DMS79 (cell line): Measurements from ENCODE around the gene ONECUT3.

Experiments
- DNase-seq: peaks from one replicate; lab custom pipeline; 2025; lab: John Stamatoyannopoulos, UW

ONECUT3 gene

DNA sequence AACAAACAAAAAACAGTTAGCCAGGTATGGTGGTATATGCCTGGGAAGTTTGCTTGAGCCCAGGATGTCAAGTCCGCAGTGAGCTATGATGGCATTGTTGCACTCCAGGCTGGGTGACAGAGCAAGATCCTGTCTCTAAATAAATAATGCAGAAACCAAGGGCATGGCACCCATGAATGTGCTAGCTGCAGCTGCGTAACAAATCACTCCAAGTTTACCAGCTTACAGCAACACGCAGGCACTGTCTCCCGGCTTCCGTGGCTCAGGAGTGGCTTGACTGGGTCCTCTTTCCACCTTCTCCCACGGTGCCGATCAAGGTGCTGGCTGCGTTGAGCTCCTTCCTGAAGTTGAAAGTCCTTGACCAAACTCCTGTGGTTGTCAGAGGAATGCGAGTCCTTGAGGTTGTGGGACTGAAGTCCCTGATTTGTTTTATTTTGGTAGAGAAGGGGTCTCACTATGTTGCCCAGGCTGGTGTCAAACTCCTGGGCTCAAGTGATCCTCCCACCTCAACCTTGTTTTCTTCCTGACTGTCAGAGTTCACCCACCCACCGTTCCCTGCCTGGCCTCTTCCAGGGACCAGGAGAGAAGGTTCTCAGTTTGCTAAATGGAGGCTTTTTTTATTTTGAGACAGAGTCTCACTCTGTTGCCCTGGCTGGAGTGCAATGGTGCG lies 13.2 kb upstream of the ONECUT3 start:
- DNase-seq, result no peak

DNA sequence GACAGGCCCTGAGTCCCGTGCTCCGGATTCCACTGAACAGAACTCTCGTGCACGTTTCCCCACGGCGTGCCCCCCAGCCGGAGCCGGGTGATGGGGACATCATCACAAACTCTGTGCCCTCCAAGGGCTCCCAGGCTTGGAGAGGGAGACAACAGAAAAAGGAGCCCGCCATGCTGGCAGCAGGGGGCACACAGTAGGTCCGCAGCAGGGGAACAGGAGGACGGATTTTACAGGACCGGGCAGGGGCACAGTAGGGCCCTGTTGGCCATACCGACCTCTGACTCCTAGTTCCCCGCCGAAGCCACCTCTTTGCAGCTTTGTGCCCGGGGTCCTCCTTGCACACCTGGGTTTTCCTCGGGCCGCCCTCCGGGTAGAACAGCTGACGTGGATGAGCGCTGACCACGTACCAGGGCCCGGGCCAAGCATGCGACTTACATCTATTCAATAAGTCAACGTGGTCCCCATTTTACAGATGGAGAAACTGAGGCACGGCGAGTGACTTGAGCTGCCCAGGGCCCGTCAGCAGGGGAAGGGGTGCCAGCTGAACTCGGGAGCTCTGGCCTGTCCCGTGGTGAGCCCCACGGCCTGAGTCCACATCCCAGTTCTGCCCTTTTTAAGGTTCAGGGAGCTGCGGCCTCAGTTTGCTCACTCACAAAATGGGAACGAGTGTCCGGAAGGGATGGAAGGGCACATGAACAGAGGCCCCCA lies 10.2 kb upstream of the ONECUT3 start:
- DNase-seq, result no peak

DNA sequence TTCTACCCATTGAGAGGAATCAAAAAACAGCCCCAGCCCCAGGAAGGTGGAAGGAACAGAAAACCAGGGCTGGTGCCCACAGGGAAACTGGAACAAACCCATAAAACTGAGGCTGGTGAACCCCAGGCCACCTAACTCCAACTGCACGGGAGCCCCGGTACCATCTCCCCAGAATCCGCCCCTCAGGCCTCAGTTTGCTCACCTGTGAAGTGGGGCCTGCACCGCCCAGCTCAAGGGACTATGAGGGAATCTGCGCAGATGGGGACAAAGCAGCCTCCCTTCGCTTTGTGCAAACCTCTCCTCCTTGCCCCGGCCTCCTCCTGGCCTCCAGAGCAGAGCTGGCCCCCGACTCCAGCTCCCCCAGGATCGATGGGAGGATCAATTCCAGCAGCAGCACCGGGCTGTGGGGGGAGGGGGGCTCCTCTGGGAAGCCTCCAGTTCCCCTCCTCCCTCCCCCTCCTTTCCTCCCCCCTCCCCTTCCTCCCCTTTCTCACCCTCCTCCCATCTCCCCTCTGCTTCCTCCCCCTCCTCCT lies 9.1 kb upstream of the ONECUT3 start:
- no peak for DNase-seq

DNA sequence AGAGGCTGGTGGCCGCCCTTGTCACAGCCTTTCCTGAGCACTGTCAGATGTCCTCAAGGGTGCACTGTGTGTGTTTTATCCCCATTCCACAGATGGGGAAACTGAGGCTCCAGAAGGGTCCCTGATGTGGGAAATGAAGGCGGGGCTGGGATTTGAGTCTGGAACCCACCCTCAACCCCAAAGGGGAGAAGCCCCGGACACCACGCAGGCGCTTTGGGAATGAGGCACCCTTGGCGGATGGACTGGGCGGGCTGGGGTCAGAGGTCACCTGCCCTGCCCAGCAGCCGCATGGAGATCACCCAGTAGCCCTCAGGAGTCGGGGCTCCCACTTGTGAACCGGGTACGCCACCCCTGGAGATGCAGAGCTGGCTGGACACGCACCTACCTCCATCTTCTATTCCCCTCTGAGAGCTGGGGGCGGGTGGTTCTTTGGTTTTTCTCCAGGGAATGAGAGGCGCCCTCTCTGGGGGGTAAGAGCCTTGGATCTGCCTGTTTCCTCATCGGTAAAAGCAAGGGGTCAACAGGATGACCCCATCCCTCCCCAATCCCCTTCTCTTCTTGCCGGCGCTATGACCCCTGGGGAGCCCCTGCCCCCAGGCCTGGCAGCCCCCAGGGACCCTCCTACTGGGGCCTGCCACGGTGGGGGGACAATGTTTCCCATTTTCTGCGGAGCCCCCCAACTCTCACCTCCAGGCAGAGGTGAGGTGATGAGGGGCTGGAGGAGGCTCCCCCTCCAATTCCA lies 8.3 kb upstream of the ONECUT3 start:
- DNase-seq, result no peak

DNA sequence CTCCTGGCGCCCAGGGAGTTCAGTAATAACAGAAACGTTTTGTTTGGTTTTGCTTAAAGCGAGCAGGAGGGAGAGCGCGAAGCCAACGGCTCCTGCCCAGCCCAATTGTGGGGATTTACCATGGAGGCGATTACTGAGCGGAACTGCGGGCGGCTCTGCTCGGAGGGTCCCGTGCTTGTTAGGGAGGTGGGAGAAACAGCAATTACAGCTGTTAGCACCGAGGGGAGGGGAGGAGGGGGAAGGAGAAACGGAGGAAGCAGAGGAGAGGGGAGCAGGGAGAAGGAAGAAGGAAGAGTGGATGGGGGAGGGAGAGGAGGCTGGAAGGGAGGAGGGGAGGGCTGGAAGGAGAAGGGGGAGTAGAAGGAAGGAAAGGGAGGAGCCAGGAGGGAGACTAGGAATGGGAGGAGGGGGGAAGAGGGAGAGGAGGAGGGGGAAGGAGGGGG lies 7.7 kb upstream of the ONECUT3 start:
- DNase-seq, result no peak

DNA sequence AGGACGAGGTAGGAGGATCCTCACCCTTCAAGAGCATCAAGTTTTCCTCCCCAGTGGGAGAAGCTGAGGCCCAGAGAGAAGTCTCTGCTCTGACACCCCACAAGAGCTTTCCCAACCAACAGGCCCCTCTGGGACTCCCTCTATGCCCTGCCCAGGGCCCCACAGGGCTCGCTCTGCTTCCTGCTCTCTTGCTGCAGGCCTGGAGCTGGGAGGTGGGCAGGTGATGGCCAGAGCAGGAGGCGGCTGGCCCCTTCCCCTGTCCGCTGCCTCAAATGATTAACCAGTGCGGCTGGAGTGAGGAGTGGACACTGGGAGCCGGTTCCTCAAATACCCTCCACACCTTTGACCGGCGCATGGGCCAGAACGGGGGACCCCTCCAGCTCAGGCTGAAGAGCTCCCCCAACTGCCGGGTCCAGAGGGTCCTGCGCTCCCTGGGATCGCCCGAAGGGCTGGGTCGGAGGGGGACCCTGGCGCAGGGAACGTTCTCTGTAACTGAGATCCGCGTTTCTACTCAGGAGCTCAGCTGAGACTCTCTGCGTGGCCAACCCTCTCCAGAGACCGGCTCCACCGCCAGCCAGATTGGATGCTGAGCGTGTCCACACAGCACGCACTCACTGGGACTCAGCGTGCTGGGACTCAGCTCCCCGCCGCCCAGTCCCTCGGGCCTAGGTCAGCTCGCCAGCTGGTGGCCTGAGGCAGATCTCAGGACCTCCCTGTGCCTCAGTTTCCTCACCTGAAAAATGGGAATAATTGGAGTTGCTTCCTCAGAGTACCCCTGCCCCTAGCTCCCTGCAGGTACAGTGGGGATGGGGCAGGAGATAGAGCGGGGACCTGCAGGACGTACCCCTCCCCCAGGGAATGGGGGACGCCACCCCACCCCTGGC lies 6.7 kb upstream of the ONECUT3 start:
- no peak for DNase-seq

DNA sequence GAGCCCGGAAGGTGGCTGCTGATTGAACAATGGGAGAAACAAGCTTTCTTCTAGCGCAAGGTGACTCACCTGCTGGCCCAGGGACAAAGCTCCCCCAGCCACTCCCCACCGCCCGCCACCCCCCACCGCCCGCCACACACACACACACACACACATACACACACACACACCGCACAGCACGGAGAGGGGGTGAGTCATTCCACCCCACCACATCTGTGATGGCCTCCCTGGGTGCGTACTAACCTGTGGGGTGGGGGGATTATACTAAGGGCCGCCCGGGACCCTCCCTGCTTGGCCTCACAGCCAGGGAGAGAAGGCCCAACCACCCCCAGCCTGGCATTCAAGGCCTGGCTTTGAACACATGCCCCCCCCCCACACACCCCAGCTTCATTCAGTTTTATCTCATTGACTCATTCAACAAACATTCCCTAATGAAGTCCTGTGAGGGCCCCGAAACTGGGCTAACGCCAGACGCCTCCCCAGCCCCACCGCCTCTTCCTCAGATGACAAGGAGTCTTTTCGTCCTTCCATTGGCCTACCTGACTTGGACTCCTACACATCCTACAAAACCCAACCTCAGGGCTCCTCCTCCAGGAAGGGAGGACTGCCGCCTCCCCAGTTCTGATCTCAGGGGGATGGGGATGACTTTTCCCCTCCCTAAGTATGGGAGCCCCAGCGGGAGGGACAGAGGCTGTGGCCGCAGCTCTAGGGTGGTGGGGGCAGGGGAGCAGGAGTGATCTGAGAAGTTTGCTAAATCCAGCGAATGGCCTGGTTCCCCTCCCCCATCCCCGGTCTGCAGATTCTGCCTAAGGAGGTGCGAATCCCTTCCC lies 5.8 kb upstream of the ONECUT3 start:
- DNase-seq, result no peak

DNA sequence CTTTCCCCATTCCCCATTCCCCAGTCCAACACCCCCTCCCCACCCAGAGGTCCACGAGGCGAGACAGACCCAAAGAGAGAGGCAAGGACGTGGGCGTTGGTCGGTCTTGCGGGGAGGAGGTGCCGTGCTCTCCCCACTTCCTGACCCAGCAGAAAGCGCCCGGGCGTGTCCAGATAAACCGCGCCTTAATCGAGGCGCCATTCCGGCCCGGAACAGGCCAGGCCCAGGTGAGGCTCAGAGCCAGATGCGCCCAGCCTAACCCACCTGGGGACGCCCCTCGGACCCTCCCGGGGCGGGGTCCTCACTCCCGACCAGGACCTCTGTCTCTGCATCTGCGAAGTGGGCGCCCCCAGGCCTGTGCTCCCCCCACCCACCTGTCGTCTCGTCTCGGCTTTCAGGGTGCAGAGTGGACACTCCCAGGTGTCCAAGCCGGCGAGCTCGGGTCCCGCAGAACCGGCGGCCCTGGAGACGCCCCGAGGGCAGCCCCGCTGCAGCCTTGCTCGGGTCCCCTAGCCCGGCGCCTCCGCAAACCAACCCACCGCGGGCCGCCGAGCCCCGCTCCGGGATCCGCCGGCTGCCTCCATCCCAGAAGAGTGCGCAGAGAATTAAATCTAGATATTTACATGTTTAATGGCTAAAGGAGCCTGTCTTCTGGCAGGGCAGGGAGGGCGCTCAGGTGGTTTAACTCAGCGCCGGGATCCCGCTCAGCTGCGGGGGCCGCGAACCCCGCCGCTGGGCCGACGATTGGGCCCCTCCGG lies 5.0 kb upstream of the ONECUT3 start:
- DNase-seq, result no peak

DNA sequence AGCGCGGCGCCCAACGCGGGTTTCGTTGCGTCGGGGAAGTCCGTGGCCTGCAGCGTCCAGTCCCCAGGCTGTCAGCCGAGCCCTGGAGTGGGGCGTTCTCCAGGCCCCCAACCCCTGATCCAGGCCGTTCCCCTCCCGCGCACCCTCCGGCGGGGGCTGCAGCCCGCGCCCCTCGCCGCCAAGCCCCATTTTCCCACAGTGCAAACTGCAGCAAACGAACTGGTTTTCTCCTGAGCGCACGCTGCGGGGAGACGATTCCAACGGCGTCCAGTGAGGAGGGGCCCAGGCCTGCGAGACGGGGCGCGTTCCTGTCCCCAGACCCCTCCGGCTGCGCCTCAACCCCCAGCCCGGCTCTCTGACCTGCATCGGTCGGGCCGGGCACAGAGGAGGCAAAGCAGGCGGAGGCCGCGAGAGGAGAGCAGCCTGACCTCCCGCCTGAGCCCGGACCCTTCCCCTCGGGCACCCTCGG lies 4.4 kb upstream of the ONECUT3 start:
- DNase-seq, result no peak

DNA sequence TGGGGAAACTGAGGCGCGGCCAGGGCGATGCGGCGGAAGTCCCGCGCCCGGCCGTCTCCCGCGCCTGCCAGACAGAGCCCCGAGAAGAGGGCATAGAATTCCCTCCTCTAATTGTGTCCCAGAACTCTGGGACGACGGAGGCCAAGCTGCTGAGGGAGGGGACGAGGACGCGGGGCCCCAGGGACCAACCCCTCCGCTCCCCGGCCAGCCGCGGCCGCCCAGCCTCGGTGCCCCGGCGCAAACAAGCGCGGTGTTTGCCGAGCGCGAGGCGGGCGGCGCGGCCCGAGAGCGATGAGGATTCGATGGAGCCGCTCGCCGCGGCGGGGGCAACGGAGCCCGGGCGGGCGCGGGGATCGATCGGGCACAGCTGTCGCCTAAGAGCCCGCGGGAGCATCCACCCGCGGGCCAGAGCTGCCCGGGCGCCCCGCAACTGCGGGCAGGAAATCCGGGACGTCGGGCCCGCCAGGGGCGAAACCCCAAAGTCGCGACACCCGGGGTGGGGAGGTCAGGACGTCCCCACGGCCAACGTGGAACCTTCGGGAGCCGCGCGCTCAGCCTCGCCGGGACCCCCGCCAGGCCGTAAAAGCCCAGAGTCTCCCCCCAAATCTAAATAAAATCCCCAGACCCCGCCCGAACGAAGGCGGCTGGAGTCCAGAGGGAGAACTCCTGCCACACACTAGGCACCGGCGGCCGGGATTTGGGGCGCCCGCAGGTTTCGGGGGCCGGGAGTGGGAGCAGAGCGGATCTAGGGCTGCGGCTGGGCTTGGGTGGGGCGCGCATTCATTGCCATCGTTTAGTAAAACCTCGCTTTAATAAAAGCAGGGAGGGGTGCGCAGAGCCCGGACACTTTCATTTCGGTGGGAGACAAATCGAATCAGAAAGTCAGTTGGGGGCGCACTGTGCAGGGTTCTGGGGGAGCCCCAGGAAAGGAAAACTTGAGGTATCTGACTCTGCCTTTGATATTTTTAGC lies 3.6 kb upstream of the ONECUT3 start:
- DNase-seq, result no peak

DNA sequence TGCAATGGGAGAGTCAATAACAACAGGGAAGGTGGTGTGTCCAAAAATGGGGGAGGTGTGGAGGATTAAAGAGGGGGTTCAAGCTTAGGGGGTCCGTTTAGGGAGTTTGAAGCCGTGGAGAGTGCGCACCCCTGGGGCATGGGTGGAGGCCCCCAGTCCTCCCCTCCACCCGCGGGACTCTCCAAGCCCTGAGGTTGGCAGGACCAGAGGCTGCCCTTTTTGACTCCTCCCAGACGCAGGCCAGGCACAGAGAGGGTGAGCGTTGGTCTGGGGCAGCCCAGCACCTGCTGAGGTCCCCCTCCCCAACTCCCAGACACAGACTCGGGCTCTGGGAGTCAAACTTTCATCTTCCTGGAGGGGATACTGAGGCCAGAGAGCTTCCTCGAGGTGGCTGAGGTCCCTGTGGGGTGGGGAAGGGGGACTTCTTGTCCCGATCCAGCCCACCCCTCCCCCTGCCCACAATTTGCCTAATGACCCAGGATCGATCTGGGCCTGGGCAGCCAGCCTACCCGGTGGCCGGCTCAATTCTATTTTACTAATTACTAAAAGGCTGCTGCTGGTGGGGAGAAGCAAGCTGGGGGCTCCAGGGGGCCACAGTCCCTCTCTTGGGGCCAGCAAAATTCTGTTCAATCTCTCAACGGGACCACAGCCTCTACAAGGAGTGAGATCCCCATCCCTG lies 2.8 kb upstream of the ONECUT3 start:
- DNase-seq, result no peak

DNA sequence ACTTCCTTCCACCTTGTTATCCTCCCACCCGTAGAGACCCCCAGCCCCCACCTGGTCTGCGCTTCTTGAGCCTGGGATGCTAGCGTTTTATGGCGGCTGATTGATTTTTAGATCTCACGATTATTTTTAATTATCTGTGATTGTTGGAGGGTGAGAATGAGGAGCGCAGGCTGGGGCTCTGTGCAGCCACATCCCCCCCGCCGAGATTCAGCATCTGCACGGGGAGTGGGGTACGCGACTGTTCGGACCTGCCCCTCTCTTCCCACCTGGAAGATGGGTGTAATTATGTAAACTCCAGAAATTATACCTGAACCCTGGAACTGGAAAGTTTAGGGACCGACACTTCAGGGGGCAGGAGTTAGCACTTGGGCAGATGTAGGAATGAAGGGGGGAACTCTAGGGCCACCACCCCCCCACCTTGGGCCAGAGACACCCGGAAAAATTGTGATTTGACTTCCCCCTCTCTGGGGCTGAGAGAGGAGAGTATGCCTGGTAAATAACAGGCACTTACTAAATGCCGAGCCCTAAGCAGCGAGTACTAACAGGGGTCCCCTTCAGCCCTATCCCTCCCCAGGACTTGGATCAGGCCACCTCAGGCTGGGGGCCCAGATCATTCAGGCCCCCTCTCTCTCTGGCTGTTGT lies 1.8 kb upstream of the ONECUT3 start:
- DNase-seq, result no peak

DNA sequence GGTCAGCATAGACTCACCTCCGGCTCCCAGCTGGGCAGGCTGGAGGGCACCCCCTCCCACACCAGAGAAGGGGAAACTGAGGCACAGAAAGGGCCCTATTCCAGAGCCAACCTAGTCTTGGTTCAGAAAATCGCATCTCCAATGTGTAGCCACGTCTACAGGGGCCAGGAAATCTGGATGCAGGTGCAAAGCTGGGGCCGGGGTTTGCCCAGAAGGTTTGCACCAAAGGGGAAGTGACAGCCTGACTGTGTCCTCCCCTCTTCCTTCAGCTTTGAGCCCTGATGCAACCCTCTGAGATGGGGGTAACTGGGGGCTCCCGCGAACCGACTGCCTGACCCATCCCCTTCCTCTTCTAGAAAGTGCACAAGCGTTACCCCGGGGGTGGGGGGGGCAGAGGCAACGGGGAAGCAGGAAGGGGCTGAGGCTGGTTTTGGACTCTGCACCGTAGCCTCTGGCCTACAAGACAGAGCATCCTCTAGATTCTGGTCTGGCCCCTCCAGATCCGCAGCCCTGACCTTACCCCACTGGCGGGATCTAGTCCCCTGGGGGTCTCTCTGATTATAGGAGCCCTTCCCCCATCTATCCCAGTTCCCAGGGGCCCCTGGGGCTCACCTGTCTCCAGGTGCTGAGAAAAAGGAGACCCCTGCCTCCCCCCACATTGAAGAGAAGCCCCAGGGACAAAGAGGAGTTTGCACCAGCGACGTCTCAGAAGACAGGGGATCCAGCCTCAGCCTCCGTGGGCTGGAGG lies 1.1 kb upstream of the ONECUT3 start:
- no peak for DNase-seq

DNA sequence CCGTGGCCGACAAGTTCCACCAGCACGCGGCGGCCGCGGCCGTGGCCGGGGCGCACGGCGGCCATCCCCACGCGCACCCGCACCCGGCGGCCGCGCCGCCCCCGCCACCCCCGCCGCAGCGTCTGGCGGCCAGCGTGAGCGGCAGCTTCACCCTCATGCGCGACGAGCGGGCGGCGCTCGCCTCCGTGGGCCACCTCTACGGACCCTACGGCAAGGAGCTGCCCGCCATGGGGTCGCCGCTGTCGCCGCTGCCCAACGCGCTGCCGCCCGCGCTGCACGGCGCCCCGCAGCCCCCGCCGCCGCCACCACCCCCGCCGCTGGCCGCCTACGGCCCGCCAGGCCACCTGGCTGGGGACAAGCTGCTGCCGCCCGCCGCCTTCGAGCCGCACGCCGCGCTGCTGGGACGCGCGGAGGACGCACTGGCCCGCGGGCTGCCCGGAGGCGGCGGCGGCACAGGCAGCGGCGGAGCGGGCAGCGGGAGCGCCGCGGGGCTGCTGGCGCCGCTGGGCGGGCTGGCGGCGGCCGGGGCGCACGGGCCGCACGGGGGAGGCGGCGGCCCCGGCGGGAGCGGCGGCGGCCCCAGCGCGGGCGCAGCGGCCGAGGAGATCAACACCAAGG lies 821 bp downstream of the ONECUT3 start:
- DNase-seq, result no peak

DNA sequence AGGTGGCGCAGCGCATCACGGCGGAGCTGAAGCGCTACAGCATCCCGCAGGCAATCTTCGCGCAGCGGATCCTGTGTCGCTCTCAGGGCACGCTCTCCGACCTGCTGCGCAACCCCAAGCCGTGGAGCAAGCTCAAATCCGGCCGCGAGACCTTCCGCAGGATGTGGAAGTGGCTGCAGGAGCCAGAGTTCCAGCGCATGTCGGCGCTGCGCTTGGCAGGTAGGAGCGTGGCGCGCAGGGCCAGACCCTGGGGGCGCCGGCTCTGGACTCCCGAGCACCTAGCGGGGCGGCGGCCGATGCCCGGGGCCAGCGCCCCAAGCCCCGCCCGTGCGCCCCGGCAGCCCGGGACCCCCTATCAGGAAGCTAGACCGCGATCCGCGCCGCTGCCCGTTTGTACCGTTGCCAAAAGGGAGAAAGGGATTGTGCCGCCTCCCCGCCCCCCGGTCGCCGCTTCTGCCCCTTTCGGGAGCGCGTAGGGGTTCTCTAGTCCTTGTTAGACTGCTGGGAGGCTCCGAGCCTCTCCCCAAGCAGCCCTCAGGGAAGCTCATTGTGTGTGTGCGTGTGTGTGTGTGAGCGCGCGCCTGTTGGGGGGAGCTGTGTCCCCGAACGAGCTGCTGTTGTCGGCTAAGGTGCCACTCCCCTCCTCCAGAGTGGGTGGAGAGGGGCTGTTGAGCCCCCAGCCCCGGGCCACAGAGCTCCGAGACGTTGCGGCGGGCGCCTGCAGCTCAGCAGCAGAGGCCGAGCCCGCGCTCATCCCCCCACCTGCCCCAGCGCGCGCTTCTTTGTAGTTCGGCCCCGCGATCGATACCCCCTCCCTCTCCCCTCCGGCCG lies 1.5 kb downstream of the ONECUT3 start:
- no peak for DNase-seq
